NCI-H460 (cell line): Measurements from ENCODE around the gene RAI1. TPM values are rescaled to one million over a fixed set of nuclear protein-coding genes. Genes with fewer than 3 reads are reported as not detected.

Source experiments
- DNase-seq: peaks from one replicate; pipeline ENCODE4 v3.0.0-alpha.2; 2016; ENCODE audit warnings: low read depth; ENCODE audit errors: extremely low read depth
- total RNA-seq: library from RNA; depleted of rRNA; stranded (reverse); fragments of >200 nt; shearing (Covaris generic); gene quantifications from 2 replicates; pipeline ENCODE4 v1.2.3, GENCODE V29; 2014

The RAI1 gene
- total RNA-seq, 1 experiment from 2014 or later: 7.3 TPM

GRCh38 chr17:17694169-17695081 lies 13.2 kb downstream of the RAI1 start:
- DNase-seq: peak; percentile 50

- DNase-seq: no peak
Measured at GRCh38 chr17:17696085-17696484, 14.8 kb downstream of the RAI1 start.

- DNase-seq: no peak
Measured at GRCh38 chr17:17696882-17697633, 15.8 kb downstream of the RAI1 start.

- DNase-seq: no peak
Measured at GRCh38 chr17:17698371-17698770, 17.1 kb downstream of the RAI1 start.

- no peak for DNase-seq
Measured at GRCh38 chr17:17698869-17699351, 17.7 kb downstream of the RAI1 start.

DNA sequence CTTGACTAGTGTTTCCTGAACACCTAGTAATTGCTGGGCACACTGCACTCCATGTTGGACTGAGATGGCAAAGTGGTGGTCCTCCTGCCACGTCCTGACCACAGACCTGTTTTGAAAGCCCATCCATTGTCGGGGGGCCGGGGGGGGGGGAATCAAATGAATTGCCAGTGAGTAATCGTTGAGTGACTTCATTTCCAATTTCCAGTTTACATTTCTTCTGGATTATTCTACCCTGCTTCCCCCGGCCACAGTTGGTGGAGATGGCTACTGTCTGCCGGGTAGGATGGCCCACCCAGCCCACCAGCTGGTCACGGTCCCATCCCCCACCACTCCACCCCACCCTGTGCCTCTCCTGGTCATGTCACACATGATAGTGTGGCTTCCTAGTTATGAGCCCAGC lies 18.2 kb downstream of the RAI1 start:
- DNase-seq: no peak

DNA sequence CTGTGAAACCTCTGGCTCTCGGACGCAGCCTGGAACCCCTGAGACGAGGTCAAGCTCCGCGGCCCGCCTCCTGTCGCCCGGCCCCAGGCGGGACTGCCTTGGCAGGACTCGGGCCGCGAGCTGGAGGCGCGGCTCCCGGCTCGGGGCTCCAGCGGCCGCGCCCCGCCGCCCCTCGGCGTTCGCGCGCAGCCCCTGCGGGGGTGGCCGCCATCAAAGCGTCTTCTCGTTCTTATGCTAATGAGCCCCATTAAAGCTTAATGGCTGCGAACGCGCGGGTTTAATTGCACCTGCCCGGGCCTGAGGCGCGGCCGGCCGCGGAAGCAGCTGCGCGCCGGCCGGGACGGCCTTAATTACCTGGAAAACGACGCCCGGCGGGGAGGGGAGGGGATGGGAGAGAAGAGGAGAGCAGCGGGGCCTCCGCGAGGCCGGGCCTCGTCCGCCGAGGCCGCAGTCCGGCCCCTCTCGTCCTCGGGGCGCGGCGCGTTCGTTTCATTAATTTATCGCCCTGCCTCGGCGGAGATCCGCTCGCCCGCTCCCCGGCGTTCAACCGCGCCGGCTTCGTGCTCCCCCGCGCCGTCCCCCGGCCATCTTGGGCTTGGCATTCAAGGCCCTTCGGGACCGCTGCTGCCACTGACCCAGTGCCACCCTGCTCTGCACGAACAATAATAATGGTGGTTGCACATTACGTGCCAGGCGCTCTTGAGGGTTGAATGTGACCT lies 19.2 kb downstream of the RAI1 start:
- no peak for DNase-seq

GRCh38 chr17:17701112-17701511 lies 19.9 kb downstream of the RAI1 start:
- DNase-seq: no peak

DNA sequence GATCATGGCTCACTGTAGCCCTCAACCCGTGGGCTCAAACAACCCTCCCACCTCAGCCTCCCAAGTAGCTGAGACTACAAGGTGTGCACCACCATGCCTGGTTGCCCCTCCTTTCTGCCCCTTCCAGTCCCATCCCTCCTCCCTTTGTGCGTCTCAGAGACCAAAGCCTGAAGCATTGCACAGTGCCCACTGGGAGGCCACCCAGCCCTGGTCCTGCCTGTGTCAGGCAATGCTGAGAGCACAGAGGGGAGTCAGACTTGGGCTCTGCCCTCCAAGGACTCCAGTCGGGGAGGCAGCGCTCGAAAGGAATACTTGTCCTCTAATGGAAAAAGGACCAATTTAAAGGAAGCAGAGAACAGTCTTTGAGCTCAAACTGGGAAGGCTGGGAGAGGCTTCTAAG lies 20.4 kb downstream of the RAI1 start:
- no peak for DNase-seq

GRCh38 chr17:17702449-17703139 lies 21.3 kb downstream of the RAI1 start:
- no peak for DNase-seq

- DNase-seq: no peak
Measured at GRCh38 chr17:17703140-17703919, 22.1 kb downstream of the RAI1 start.

- DNase-seq: no peak
Measured at GRCh38 chr17:17704931-17705330, 23.7 kb downstream of the RAI1 start.

DNA sequence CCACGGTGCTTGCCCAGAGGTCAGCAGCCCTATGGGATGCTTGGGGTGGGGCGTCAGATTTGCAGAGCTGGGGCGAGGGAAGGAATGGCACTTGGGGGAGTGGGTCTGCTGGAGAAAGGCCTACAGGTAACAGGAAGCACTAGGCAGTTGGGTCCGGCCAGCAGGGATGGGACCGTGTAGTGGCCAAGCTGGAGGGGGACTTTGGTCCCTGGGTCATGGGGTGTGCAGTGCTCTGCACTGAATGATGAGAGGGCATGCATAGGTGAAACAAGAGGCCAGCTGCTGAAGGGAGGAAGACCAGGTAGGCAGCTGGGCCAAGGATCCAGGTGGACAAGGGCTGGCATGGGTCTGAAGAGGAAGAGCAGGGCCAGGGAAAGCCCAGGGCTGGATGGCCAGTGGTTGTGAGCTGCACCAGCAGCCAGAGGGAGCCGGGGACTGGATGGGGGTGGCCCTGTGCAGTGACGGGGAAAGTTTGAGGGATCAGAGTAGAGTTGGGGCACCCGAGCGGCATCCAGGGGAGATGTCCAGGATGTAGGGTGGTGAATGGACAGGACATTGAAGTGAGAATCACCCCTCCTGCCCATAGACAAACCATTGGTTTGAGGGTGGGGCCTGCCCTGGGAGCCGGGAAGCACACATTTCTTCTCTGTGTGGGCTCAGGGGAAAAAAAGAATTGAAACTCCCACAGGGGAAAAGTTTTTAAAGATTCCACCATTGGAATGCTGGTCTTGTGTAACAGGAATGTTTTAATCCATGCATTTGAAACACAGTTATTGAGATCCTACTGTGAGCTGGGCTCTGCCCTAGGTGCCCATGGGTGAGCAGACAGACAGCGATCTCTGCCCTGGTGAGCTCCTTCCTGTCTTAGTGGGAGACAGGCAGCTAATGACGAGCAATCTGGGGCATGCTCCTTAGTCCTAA lies 25.1 kb downstream of the RAI1 start:
- no peak for DNase-seq

DNA sequence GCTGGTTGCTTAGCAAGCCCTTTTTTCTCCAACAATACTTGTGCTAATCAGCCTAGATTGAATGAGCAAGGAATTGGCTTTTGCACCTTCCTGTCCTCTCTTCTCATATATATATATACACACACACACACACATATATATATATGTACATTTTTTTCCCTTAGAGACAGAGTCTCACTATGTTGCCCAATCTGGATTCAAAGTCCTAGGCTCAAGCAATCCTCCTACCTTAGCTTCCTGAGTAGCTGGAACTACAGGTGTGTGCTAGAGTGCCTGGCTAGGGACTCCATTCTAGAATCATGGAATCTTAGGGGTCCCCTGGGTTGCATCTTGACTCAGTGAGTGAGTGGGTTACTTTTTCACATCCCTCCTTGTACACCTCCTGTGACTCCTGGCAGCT lies 27.0 kb downstream of the RAI1 start:
- no peak for DNase-seq

DNA sequence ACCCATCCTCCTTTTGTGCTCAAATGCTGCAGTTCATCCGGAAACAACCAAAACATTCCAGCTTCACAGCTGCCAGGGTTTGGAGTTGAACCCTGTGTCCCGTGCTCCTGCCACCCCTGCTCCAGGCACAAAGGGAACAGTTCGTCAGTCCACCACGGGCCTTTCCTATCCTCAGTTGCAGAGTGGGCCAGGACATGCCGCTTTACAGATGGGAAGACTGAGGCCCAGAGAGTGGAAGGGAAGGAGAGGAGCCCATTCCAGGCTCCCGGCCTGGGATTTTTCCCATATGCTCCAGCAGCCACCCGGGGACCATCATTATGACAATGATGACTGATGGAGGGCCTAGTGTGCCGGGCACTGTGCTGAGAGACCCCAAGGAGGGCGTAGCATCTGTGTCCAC lies 27.6 kb downstream of the RAI1 start:
- no peak for DNase-seq

DNA sequence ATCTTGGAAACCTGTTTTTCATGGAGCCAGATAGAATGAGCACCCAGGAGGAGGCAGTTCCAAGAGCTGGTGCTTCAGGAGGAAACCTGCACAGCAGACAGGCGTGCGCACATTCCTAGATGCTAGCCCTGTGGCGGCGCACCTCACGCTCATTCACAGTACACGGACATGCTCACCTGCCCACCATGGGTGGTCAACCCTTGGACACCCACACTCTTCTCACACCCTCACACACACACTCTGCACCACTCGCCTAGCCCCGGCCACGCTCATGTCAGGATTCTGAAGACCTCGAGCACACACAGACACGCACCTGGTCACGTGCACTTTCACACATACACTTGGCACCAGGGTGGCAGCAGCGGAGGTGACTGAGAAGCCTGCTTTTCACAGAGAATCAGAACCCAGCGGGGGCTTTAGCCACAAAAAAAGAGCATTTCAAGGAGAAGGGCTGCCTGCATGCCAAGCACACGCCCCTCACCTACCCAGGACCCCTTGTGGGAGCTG lies 28.6 kb downstream of the RAI1 start:
- no peak for DNase-seq

DNA sequence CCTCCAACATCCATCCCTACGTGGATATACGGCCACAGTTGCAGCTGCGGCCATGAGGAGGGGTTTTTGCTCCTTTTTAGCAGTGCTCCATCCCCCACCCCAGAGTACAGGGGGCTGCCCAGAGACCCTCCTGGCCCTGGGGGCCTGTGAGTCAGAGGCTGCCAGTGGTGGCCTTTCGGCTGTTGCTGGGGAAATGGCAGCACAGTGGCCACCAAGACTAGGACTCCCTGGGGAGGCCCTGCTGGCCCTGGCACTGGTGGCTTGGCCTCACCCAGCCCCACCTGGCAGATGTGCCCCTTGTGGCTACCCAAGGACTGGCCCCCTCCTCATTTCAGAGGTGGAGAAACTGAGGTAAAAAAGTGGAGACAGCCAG lies 29.1 kb downstream of the RAI1 start:
- DNase-seq: no peak

GRCh38 chr17:17710728-17711541 lies 29.7 kb downstream of the RAI1 start:
- peak; percentile 61 for DNase-seq
